ENCODE measurements around the gene ATG14. TPM values are rescaled to one million over a fixed set of nuclear protein-coding genes. Genes with fewer than 3 reads are reported as not detected.

Gene ATG14
- total RNA-seq, 2 experiments from 2014 or later, result 5.1 to 5.5 TPM

- peaks cover 46% of the 10 kb centered on the region for H3K4me1 Mint-ChIP-seq (ENCODE audit: low read depth)
- ATAC-seq (peak; percentile 84), DNase-seq (peak; percentile 55)
- POLR2A ChIA-PET, result interaction anchor here (1.5 kb wide), 1 partner anchor 18 kb away, joined by 6 read pairs; no protein-coding TSS in a partner anchor
- no peaks in the 10 kb centered on the region for H3K27me3 Mint-ChIP-seq
- no peaks in the 10 kb centered on the region for H3K9me3 Mint-ChIP-seq
- TF ChIP-seq CTCF (IDR thresholded peaks at IDR 0.05), result no peak
- intact Hi-C loops (cut with micrococcal nuclease), result loop anchor here (5.0 kb wide), 1 partner anchor 42 kb away; no protein-coding TSS in a partner anchor
- CTCF ChIA-PET, result interaction anchor here (0.9 to 2.6 kb wide), 16 partner anchors 8 to 205 kb away, joined by 3 to 12 read pairs (median 4); partner anchors contain the start of genes DLGAP5 and FBXO34
- H3K4me3 Mint-ChIP-seq, result peak overlapping the region; percentile 58
- peak overlapping the region; percentile 98 for H3K27ac Mint-ChIP-seq
- H3K36me3 Mint-ChIP-seq (ENCODE audit: low read depth), result peaks cover 45% of the 10 kb centered on the region
Measured at GRCh38 chr14:55373784-55374705, 37.6 kb downstream of the ATG14 start.

GRCh38 chr14:55372825-55373224, 38.8 kb downstream of the ATG14 start:
- Mint-ChIP-seq H3K27ac (peak overlapping the region; percentile 98), H3K4me3 (no peak overlapping the region), H3K36me3 (ENCODE audit: low read depth) (peaks cover 54% of the 10 kb centered on the region), H3K27me3 (no peaks in the 10 kb centered on the region), H3K4me1 (ENCODE audit: low read depth) (peaks cover 46% of the 10 kb centered on the region), H3K9me3 (no peaks in the 10 kb centered on the region)
- ChIA-PET POLR2A (interaction anchor here (1.3 to 2.1 kb wide), 3 partner anchors 15 to 18 kb away, joined by 4 to 6 read pairs (median 6); no protein-coding TSS in a partner anchor), CTCF (interaction anchor here (0.6 to 2.6 kb wide), 10 partner anchors 10 to 283 kb away, joined by 3 to 12 read pairs (median 3); partner anchors contain the start of gene FBXO34)
- peak; percentile 13 for DNase-seq
- no peak for TF ChIP-seq CTCF (IDR thresholded peaks at IDR 0.05)
- no peak for ATAC-seq
- intact Hi-C loops (cut with micrococcal nuclease), result loop anchor here (5.0 kb wide), 1 partner anchor 41 kb away; no protein-coding TSS in a partner anchor

GRCh38 chr14:55372423-55372822, 39.2 kb downstream of the ATG14 start:
- ATAC-seq, result no peak
- no peaks in the 10 kb centered on the region for H3K9me3 Mint-ChIP-seq
- no peak for TF ChIP-seq CTCF (IDR thresholded peaks at IDR 0.05)
- intact Hi-C loops (cut with micrococcal nuclease), result loop anchor here (5.0 kb wide), 1 partner anchor 40 kb away; no protein-coding TSS in a partner anchor
- peaks cover 46% of the 10 kb centered on the region for H3K4me1 Mint-ChIP-seq (ENCODE audit: low read depth)
- POLR2A ChIA-PET, result interaction anchor here (1.0 to 2.1 kb wide), 4 partner anchors 12 to 18 kb away, joined by 4 to 6 read pairs (median 6); no protein-coding TSS in a partner anchor
- H3K4me3 Mint-ChIP-seq, result no peak overlapping the region
- H3K27ac Mint-ChIP-seq, result peak overlapping the region; percentile 98
- H3K27me3 Mint-ChIP-seq, result no peaks in the 10 kb centered on the region
- DNase-seq, result no peak
- peaks cover 52% of the 10 kb centered on the region for H3K36me3 Mint-ChIP-seq (ENCODE audit: low read depth)
- CTCF ChIA-PET, result interaction anchor here (0.6 to 2.6 kb wide), 9 partner anchors 10 to 282 kb away, joined by 3 to 12 read pairs (median 3); partner anchors contain the start of gene FBXO34

- CTCF ChIA-PET, result interaction anchor here (0.8 to 2.6 kb wide), 2 partner anchors 101 to 112 kb away, joined by 3 to 12 read pairs; no protein-coding TSS in a partner anchor
Measured at GRCh38 chr14:55370883-55371455, 40.7 kb downstream of the ATG14 start.

More at GRCh38 chr14:55370883-55371455, 40.7 kb downstream of the ATG14 start:
- H3K4me3 Mint-ChIP-seq, result no peak overlapping the region
- H3K4me1 Mint-ChIP-seq (ENCODE audit: low read depth), result peaks cover 44% of the 10 kb centered on the region
- H3K36me3 Mint-ChIP-seq (ENCODE audit: low read depth), result peaks cover 43% of the 10 kb centered on the region
- ATAC-seq, result no peak
- no peak for DNase-seq
- peak overlapping the region; percentile 63 for H3K27ac Mint-ChIP-seq
- POLR2A ChIA-PET, result interaction anchor here (0.6 kb wide), 1 partner anchor 98 kb away, joined by 3 read pairs; no protein-coding TSS in a partner anchor
- TF ChIP-seq CTCF (IDR thresholded peaks at IDR 0.05), result no peak
- H3K9me3 Mint-ChIP-seq, result no peaks in the 10 kb centered on the region
- no peaks in the 10 kb centered on the region for H3K27me3 Mint-ChIP-seq
- intact Hi-C loops (cut with micrococcal nuclease), result loop anchor here (5.0 kb wide), 1 partner anchor 39 kb away; no protein-coding TSS in a partner anchor

All from activated CD8-positive, alpha-beta T cell treated with anti-CD3 and anti-CD28 coated beads for 36 hours (primary cell).